HUES48 (cell line): ENCODE results near the gene FKBP9.
A peak's percentile ranks its signal among the peaks of the same experiment; 100 is the strongest.
"Not testable (repeated sequence)": the region's sequence is repeated elsewhere in the genome, so short reads cannot be mapped to it uniquely, and the experiment has no call there.

Experiments used
- H3K27ac ChIP-seq: one replicate; pipeline ENCODE4 v1.7.0; 2013; ENCODE audit warnings: low read depth, low read length, inconsistent platforms
- H3K27me3 ChIP-seq: 2 replicates; pipeline ENCODE4 v1.6.1; 2013; ENCODE audit warnings: mild to moderate bottlenecking, low read length; ENCODE audit not compliant: control insufficient read depth, insufficient read depth
- H3K36me3 ChIP-seq: 2 replicates; pipeline ENCODE4 v1.6.1; 2013; ENCODE audit warnings: low read length; ENCODE audit not compliant: control insufficient read depth, insufficient read depth
- H3K4me1 ChIP-seq: 2 replicates; pipeline ENCODE4 v1.6.1; 2013; ENCODE audit warnings: mild to moderate bottlenecking, low read length; ENCODE audit not compliant: control insufficient read depth, insufficient read depth
- H3K4me3 ChIP-seq: 2 replicates; pipeline ENCODE4 v1.5.1; 2013; ENCODE audit warnings: mild to moderate bottlenecking, low read depth, low read length
- H3K9ac ChIP-seq: 2 replicates; pipeline ENCODE4 v1.6.1; 2013; ENCODE audit warnings: mild to moderate bottlenecking, low read depth, low read length, moderate library complexity
- H3K9me3 ChIP-seq: 2 replicates; pipeline ENCODE4 v1.6.1; 2013; ENCODE audit warnings: low read length; ENCODE audit not compliant: control insufficient read depth, insufficient read depth

The FKBP9 gene

GRCh38 chr7:32958046-32959025, 1.1 kb downstream of the FKBP9 start:
- H3K4me1 ChIP-seq = no peaks in the 10 kb centered on the region
- no peaks in the 10 kb centered on the region for H3K36me3 ChIP-seq
- no peaks in the 10 kb centered on the region for H3K9me3 ChIP-seq
- H3K27ac ChIP-seq = no peak overlapping the region
- H3K4me3 ChIP-seq = peak overlapping the region; percentile 75
- H3K9ac ChIP-seq = no peak overlapping the region
- H3K27me3 ChIP-seq = peaks cover 36% of the 10 kb centered on the region

- not testable (repeated sequence) for H3K27me3 ChIP-seq, H3K9ac ChIP-seq, H3K9me3 ChIP-seq, H3K4me1 ChIP-seq, H3K4me3 ChIP-seq, H3K36me3 ChIP-seq, H3K27ac ChIP-seq
Measured at GRCh38 chr7:32963880-32964301, 6.7 kb downstream of the FKBP9 start.

GRCh38 chr7:32964461-32965159, 7.4 kb downstream of the FKBP9 start:
- H3K36me3 ChIP-seq, H3K27ac ChIP-seq, H3K4me3 ChIP-seq, H3K4me1 ChIP-seq, H3K27me3 ChIP-seq, H3K9ac ChIP-seq, H3K9me3 ChIP-seq: not testable (repeated sequence)

GRCh38 chr7:32966489-32967267, 9.4 kb downstream of the FKBP9 start:
- not testable (repeated sequence) for H3K27me3 ChIP-seq, H3K27ac ChIP-seq, H3K9me3 ChIP-seq, H3K36me3 ChIP-seq, H3K4me3 ChIP-seq, H3K4me1 ChIP-seq, H3K9ac ChIP-seq

DNA sequence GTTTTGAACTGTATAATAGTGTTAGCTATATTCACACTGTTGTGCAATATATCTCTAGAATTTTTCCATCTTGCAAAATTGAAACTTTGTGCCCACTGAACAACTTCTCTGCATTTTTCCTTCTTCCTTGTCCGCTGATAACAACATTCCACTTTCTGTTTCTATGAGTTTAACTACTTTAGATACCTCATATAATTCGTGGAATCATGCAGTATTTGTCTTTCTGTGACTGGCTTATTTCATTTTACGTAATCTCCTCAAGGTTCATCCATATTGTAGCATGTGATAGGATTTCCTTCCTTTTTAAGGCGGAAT, 10.0 kb downstream of the FKBP9 start:
- not testable (repeated sequence) for H3K27me3 ChIP-seq, H3K9me3 ChIP-seq, H3K36me3 ChIP-seq, H3K9ac ChIP-seq, H3K4me1 ChIP-seq, H3K4me3 ChIP-seq, H3K27ac ChIP-seq

- not testable (repeated sequence) for H3K4me1 ChIP-seq, H3K36me3 ChIP-seq, H3K27ac ChIP-seq, H3K9ac ChIP-seq, H3K9me3 ChIP-seq, H3K4me3 ChIP-seq, H3K27me3 ChIP-seq
Measured at GRCh38 chr7:32971967-32972366, 14.7 kb downstream of the FKBP9 start.

GRCh38 chr7:32977159-32977558, 19.9 kb downstream of the FKBP9 start:
- H3K9me3 ChIP-seq, H3K36me3 ChIP-seq, H3K27ac ChIP-seq, H3K4me1 ChIP-seq, H3K27me3 ChIP-seq, H3K4me3 ChIP-seq, H3K9ac ChIP-seq: not testable (repeated sequence)

DNA sequence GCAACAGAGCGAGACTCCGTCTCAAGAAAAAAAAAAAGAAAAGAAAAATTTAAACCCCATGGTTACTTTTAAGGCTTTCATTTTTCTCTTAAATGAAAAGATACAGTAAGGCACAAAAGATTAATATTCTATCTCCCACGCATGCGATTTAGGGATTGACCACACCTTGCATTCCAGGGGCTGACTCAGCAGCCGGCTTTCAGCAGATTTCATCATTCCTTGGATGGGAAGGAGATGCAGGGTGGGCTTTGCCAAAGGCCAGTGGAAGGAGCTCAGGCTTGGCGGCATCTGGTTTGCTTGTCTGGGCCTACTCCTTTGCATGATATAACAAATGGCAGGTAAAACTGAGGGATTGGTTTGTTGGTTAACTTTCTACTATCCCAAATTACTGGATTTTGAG, 22.0 kb downstream of the FKBP9 start:
- not testable (repeated sequence) for H3K9me3 ChIP-seq, H3K36me3 ChIP-seq, H3K4me1 ChIP-seq, H3K4me3 ChIP-seq, H3K27me3 ChIP-seq, H3K9ac ChIP-seq, H3K27ac ChIP-seq

DNA sequence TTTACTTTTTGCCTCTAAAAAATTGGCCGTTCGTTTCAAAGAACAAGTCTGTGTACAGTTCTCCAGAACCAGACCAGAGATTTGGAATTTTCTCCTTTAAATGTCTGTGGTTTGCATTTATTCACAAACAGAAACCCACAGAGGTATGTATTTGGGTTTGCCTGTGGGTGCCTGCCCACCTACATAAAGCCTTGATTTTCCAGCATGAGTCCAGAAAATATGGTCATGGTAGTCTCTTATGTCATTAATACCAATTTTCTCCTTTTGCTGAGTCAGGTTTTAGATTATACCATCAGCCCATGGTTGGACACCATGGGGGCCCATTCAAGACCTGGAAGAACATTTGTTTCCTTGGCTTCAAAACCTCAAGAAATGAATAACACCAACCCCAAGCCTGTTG, 22.7 kb downstream of the FKBP9 start:
- H3K27me3 ChIP-seq, H3K36me3 ChIP-seq, H3K27ac ChIP-seq, H3K4me3 ChIP-seq, H3K9ac ChIP-seq, H3K4me1 ChIP-seq, H3K9me3 ChIP-seq: not testable (repeated sequence)

- H3K27ac ChIP-seq, H3K4me1 ChIP-seq, H3K9me3 ChIP-seq, H3K36me3 ChIP-seq, H3K9ac ChIP-seq, H3K27me3 ChIP-seq, H3K4me3 ChIP-seq: not testable (repeated sequence)
Measured at GRCh38 chr7:32988148-32988547, 30.9 kb downstream of the FKBP9 start.

DNA sequence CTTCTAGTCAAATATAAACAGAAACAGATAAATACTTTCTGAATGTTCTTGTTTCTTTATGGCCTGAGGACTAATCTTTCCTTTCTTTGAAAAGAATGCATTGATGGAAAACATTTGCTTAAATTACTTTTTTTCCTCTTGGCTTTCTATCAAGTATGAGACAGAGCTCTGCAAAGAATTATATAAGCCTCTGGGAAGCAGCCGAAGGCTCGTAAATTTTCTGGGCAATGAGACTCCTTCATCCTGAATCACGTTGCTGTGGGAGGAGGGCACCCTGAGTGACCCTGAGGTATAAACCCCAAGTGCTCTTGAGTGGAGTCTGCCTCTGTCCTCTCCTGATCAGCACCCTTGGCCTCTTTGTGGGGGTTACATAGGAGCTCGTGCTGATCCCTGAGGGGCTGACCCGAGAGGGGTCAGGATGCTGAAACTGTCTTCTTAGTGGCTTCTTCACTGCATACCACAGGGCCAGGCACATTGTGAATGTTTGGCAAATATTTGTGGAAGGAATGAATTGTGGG, 33.9 kb downstream of the FKBP9 start:
- H3K27me3 ChIP-seq, H3K4me3 ChIP-seq, H3K9me3 ChIP-seq, H3K27ac ChIP-seq, H3K9ac ChIP-seq, H3K36me3 ChIP-seq, H3K4me1 ChIP-seq: not testable (repeated sequence)
